Measurements from ENCODE around the gene DAPK1. TPM values are rescaled to one million over a fixed set of nuclear protein-coding genes. Genes with fewer than 3 reads are reported as not detected.

Gene DAPK1
- total and polyA plus RNA-seq, 10 of the 15 experiments (the other 5 are each of a cell fraction or from before 2014, with no cell fraction given), result 8.2 to 94.7 (median 51.6) TPM

GRCh38 chr9:87606841-87607521, 109.3 kb downstream of the DAPK1 start (continued):
- TF ChIP-seq, protein P1, sequence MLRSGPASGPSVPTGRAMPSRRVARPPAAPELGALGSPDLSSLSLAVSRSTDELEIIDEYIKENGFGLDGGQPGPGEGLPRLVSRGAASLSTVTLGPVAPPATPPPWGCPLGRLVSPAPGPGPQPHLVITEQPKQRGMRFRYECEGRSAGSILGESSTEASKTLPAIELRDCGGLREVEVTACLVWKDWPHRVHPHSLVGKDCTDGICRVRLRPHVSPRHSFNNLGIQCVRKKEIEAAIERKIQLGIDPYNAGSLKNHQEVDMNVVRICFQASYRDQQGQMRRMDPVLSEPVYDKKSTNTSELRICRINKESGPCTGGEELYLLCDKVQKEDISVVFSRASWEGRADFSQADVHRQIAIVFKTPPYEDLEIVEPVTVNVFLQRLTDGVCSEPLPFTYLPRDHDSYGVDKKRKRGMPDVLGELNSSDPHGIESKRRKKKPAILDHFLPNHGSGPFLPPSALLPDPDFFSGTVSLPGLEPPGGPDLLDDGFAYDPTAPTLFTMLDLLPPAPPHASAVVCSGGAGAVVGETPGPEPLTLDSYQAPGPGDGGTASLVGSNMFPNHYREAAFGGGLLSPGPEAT (IDR thresholded peaks at IDR 0.05; ENCODE audit: low read depth), result no peak
- TF ChIP-seq, protein P2, sequence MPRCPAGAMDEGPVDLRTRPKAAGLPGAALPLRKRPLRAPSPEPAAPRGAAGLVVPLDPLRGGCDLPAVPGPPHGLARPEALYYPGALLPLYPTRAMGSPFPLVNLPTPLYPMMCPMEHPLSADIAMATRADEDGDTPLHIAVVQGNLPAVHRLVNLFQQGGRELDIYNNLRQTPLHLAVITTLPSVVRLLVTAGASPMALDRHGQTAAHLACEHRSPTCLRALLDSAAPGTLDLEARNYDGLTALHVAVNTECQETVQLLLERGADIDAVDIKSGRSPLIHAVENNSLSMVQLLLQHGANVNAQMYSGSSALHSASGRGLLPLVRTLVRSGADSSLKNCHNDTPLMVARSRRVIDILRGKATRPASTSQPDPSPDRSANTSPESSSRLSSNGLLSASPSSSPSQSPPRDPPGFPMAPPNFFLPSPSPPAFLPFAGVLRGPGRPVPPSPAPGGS (IDR thresholded peaks at IDR 0.05; ENCODE audit: borderline replicate concordance, insufficient read depth, low read depth, low read length, poor library complexity, severe bottlenecking), result no peak
- TF ChIP-seq TCF7 (IDR thresholded peaks at IDR 0.05; ENCODE audit: borderline replicate concordance) (no peak), PBX3 (IDR thresholded peaks at IDR 0.05; ENCODE audit: insufficient replicate concordance, low read depth, low read length) (no peak), SMC3 (IDR thresholded peaks at IDR 0.05; ENCODE audit: borderline replicate concordance, low read length) (no peak), IRF4 (IDR thresholded peaks at IDR 0.05; ENCODE audit: low read depth, low read length) (no peak), CBFB (IDR thresholded peaks at IDR 0.05; ENCODE audit: low read depth) (no peak), ATF7 (IDR thresholded peaks at IDR 0.05; ENCODE audit: low read depth) (no peak), NR2C2 (IDR thresholded peaks at IDR 0.05; ENCODE audit: borderline replicate concordance, control insufficient read depth, insufficient read length, low read depth) (no peak), CREB1 (IDR thresholded peaks at IDR 0.05; ENCODE audit: low read depth) (no peak)
- TF ChIP-seq, protein P3, sequence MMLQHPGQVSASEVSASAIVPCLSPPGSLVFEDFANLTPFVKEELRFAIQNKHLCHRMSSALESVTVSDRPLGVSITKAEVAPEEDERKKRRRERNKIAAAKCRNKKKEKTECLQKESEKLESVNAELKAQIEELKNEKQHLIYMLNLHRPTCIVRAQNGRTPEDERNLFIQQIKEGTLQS (IDR thresholded peaks at IDR 0.05; ENCODE audit: borderline replicate concordance, extremely low read depth, low read depth, low read length), result no peak
